Spleen (tissue), 7 donors: ENCODE data around the gene HDGFL1.

Experiments used
- CTCF ChIP-seq, 11 experiments: fragments of 200-600 bp in 7 of 11; fragments of 450-650 bp in 4 of 11; sonication (generic) in 4 of 11; IDR thresholded peaks in 8 of 11; conservative IDR thresholded peaks in 3 of 11; 1 replicate in 7 of 11; 2 replicates in 4 of 11; pipeline versions ENCODE4 v1.4.0 to v1.8.0; 2016 to 2021; ENCODE audit warnings: antibody characterized with exemption in 11 of 11, inconsistent platforms in 4 of 11, mild to moderate bottlenecking in 1 of 11
- POLR2A ChIP-seq, 3 donors: fragments of 450-650 bp; IDR thresholded peaks; one replicate each; pipeline ENCODE4 v1.5.1; 2017; ENCODE audit warnings: antibody characterized with exemption in 3 of 3, mild to moderate bottlenecking in 1 of 3
- donor health status: DM: no; HTN: no; CAD: no; lungs with moderate emphysema.
- donor health status: DM: no; HTN: no; CAD: no.
- donor health status: DM: no; HTN: no; CAD: no.

GRCh38 chr6:22605736-22606135 is 36.4 kb downstream of the HDGFL1 start:
- no peak for TF ChIP-seq POLR2A (IDR thresholded peaks at IDR 0.05)
- TF ChIP-seq CTCF (IDR thresholded peaks at IDR 0.05 in 8 of 11, conservative IDR thresholded peaks at IDR 0.05 in 3 of 11): no peak
